Forelimb muscle (tissue), 1 donor: Measurements from ENCODE around the gene USP8. TPM values are rescaled to one million over a fixed set of nuclear protein-coding genes. Genes with fewer than 3 reads are reported as not detected.
"Not testable (repeated sequence)": the region's sequence is repeated elsewhere in the genome, so short reads cannot be mapped to it uniquely, and the experiment has no call there.

Experiments used
- DNase-seq: peaks from one replicate; pipeline ENCODE4 v3.0.0-alpha.2; 2013; ENCODE audit warnings: low read depth
- polyA plus RNA-seq: library from polyadenylated mRNA; unstranded; fragments of 120-200 nt; gene quantifications from one replicate; pipeline ENCODE4 v1.2.1, GENCODE V29; 2013; ENCODE audit not compliant: insufficient read length

Gene USP8
- 30.2 TPM for polyA plus RNA-seq

GRCh38 chr15:50424066-50424890 is at the start of gene USP8:
Gene USP8 (plus strand): TSS chr15:50424405. CDS start chr15:50439074, 14,669 bp downstream.
- DNase-seq = peak; percentile 92

GRCh38 chr15:50377867-50378751 is 46.1 kb upstream of the USP8 start:
- DNase-seq = no peak

DNA sequence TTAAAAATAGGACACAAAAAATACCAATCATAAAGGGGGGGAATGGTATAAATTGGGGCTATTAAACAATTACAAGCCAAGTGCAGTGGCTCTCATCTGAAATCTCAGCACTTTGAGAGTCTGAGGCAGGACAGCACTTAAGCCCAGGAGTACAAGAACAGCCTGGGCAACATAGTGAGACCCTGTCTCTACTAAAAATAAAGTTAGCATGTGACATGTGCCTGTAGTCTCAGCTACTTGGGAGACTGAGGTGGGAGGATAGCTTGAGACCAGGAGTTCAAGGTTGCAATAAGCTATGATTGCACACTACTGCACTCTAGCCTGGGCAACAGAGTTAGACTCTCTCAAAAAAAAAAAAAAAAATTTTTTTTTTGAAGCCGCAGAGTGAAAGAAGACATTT is 45.4 kb upstream of the USP8 start:
- DNase-seq = no peak

DNA sequence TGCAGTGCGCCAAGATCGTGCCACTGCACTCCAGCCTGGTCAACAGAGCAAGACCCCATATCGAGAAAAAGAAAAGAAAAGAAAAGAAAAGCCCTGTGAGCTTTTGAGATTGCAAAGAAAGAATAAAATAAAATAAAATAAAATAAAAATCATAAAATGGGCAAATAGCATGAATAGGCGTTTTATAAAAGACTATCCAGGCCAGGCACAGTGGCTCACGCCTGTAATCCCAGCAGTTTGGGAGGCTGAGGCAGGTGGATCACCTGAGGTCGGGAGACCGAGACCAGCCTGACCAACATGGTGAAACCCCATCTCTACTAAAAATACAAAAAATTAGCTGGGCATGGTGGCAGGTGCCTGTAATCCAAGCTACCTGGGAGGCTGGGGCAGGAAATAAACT is 44.8 kb upstream of the USP8 start:
- DNase-seq = not testable (repeated sequence)

DNA sequence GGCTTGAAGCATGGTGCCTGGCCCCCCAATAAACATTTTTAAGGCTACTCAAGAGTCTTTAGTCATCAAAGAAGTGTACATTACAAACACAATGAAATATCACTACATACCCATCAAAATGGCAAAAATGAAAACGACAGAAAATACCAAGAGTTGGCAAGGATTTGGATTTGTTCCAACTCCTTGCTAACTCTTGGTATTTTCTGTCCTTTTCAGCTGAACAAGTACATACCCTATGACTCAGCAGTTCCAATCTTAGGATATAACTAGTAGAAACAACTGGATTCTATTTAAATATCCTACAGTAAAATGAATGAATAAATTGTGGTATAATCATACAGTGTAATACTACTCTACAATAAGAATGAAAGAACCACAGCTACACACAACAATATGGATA is 44.1 kb upstream of the USP8 start:
- no peak for DNase-seq

- no peak for DNase-seq
Observed at GRCh38 chr15:50381438-50381837, 42.8 kb upstream of the USP8 start.

- not testable (repeated sequence) for DNase-seq
Observed at GRCh38 chr15:50382408-50382807, 41.8 kb upstream of the USP8 start.

GRCh38 chr15:50390554-50391264 is 33.5 kb upstream of the USP8 start:
- peak; percentile 13 for DNase-seq

DNA sequence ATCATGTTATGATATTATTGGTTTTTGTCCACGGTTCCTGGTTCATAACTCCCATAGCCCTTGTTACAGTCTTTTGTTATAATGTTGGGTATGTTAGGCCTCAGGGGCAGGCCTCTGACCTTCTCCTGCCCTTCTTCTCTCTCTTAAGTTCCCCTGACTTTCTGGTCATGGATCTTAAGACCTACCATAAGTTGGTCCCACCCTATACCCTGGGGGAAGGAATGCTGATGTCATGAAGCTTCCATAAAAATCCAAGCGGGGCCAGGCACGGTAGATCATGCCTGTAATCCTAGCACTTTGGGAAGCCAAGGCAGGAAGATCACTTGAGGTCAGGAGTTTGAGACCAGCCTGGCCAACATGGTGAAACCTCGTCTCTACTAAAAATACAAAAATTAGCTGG is 32.6 kb upstream of the USP8 start:
- not testable (repeated sequence) for DNase-seq

DNA sequence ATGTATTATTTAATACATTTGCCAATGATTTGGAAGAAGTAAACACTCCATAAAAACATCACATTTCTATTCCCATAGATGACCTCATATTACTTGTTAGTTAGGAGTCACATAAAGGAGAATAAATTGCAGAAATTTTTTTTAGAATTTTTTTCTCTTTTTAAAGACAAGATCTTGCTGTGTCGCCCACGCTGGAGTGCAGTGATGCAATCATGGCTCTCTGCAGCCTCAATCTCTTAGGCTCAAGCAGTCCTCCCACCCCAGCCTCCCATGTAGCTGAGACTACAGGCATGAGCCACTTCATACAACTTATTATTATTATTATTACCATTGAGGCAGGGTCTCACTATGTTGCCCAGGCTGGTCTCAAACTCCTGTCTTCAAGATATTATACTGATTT is 12.3 kb upstream of the USP8 start:
- no peak for DNase-seq

DNA sequence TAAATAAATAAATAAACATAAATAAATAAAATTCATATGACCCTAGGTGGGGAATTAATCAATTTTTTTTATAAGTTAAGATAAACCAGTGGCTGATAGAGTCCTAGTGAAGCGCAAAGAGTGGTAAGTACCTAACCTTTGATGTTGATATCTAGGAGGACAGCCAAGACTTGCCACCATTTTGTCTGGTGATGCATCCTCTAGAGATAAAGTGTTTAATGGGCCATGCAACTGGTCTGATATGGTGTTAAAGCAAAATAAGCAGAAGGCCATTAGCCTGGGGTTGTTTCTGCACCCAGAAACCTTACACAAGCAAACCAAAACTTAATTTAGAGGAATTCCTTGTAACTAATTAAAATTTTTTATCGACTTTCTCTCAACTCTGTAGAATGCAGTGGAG is 9.6 kb upstream of the USP8 start:
- DNase-seq = no peak

- DNase-seq = no peak
Observed at GRCh38 chr15:50415752-50416404, 8.3 kb upstream of the USP8 start.

GRCh38 chr15:50416890-50417289 is 7.3 kb upstream of the USP8 start:
- DNase-seq = no peak

DNA sequence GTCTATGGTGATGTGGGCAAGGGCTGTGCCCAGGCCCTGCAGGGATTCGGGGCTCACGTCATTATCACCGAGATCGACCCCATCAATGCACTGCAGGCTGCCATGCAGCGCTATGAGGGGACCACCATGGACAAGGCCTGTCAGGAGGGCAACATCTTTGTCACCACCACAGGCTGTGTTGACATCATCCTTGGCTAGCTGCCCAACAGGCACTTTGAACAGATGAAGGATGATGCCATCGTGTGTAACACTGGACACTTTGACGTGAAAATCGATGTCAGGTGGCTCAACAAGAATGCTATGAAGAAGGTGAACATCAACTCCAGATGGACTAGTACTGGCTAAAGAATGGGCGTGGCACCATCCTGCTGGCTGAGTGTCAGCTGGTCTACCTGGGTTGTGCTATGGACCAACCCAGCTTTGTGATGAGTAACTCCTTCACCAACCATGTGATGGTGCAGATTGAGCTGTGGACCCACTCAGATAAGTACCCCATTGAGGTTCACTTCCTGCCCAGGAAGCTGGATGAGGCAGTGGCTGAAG is 6.1 kb upstream of the USP8 start:
- DNase-seq = no peak

DNA sequence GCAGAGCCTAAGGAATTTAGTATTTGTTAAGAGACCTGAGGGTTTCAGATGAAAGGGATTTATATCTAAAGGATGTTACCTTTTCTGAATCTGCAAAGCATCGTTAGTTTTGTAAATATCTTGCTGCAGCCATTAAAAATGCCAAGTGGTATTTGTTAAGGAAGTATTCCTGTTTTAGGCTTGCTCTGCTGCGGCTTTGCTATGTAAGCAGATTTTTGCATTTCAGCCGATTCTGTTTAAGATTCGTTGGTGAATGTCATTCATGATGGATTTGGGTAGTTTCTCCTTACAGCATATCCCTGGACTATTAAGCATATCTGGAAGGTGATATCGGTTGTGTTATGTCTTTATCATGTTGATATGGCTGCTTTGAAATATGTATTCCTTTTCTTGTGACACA is 1.0 kb downstream of the USP8 start:
- DNase-seq = no peak

GRCh38 chr15:50425678-50426246 is 1.6 kb downstream of the USP8 start:
- not testable (repeated sequence) for DNase-seq

DNA sequence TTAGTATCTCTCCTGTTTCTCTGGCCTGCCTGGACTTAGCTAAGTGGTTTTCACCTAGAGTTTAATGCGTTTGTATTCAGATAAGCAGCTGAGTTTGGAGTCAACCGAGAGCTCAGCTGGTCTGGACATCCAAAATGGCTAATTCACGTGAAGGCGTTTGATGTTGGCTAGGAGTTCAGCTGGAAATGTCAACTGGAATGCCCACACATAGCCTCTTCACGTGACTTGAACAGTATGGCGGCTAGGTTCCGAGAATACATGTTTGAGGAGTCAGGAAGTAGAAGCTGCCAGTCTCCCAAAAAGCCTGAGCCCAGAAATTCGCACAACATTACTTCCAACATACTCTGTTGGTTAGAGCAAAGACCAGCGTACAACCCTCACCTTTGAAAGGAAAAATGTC is 2.2 kb downstream of the USP8 start:
- no peak for DNase-seq

GRCh38 chr15:50431204-50431603 is 7.0 kb downstream of the USP8 start:
- DNase-seq = no peak

GRCh38 chr15:50432230-50432629 is 8.0 kb downstream of the USP8 start:
- DNase-seq = no peak

GRCh38 chr15:50435772-50436171 is 11.6 kb downstream of the USP8 start:
- DNase-seq = no peak

DNA sequence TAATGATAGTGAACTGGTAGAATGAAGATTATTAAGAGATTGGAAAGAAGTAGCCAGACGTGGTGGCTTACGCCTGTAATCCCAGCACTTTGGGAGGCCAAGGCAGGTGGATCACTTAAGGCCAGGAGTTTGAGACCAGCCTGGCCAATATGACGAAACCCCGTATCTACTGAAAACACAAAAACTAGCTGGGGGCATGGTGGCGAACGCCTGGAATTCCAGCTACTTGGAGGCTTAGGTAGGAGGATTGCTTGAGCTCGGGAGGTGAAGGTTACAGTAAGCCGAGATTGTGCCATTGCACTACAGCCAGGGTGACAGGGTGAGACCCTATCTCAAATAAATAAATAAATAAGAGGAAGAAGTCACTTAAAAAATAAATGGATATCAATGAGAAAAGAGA is 14.0 kb downstream of the USP8 start:
- DNase-seq = no peak
